Small intestine (tissue), 7 donors: ENCODE data around the gene STARD9. TPM values are rescaled to one million over a fixed set of nuclear protein-coding genes. Genes with fewer than 3 reads are reported as not detected.

Experiments used
- DNase-seq, 2 donors: peaks; one replicate each; pipeline versions ENCODE4 v3.0.0 to v3.0.0-alpha.2; 2013
- FAIRE-seq: peaks from 2 replicates; lab custom pipeline; 2012; peaks lifted over from hg19 to GRCh38; lab: Jason Lieb, UNC
- H3K27ac ChIP-seq, 3 donors: one replicate each; pipeline ENCODE4 v1.5.1; 2013; ENCODE audit warnings: low read length in 2 of 3, mild to moderate bottlenecking in 2 of 3, control low read depth in 1 of 3, inconsistent platforms in 1 of 3, low read depth in 1 of 3, moderate library complexity in 1 of 3
- H3K27me3 ChIP-seq, 3 donors: one replicate each; pipeline ENCODE4 v1.6.1; 2013; ENCODE audit warnings: low read length in 3 of 3, inconsistent platforms in 1 of 3; ENCODE audit not compliant: control insufficient read depth in 3 of 3, insufficient read depth in 3 of 3
- H3K36me3 ChIP-seq, 3 donors: one replicate each; pipeline ENCODE4 v1.6.1; 2013; ENCODE audit warnings: low read length in 3 of 3, inconsistent platforms in 1 of 3, low read depth in 1 of 3, mild to moderate bottlenecking in 1 of 3, moderate library complexity in 1 of 3; ENCODE audit not compliant: control insufficient read depth in 3 of 3, insufficient read depth in 2 of 3
- H3K4me1 ChIP-seq, 3 donors: one replicate each; pipeline ENCODE4 v1.6.1; 2013; ENCODE audit warnings: low read length in 2 of 3, inconsistent platforms in 1 of 3, low read depth in 1 of 3, mild to moderate bottlenecking in 1 of 3, moderate library complexity in 1 of 3; ENCODE audit not compliant: control insufficient read depth in 3 of 3, insufficient read depth in 2 of 3
- H3K4me3 ChIP-seq, 3 donors: one replicate each; pipeline ENCODE4 v1.5.1; 2013; ENCODE audit warnings: low read length in 3 of 3, control low read depth in 1 of 3, inconsistent platforms in 1 of 3, low read depth in 1 of 3, mild to moderate bottlenecking in 1 of 3, moderate library complexity in 1 of 3
- H3K9me3 ChIP-seq, 2 donors: one replicate each; pipeline ENCODE4 v1.6.1; 2013; ENCODE audit warnings: low read depth in 1 of 2, low read length in 1 of 2; ENCODE audit not compliant: control insufficient read depth in 2 of 2, insufficient read depth in 1 of 2
- WGBS, 3 donors: extraction: QIAGEN DNeasy Blood & Tissue Kit; methylation state at CpG; one replicate each; pipeline ENCODE4 v1.1.7; 2013; 5-methylcytosine and 5-hydroxymethylcytosine counted together
- polyA plus RNA-seq, 4 donors: library from polyadenylated mRNA; stranded (reverse) in 3 of 4; unstranded in 1 of 4; fragments of 200-250 nt in 3 of 4; fragments of 120-200 nt in 1 of 4; gene quantifications; one replicate each; pipeline versions ENCODE4 v1.2.1 to v1.2.3, GENCODE V29; 2013
- donor health status: healthy with polysubstance abuse.
- donor health status: control.
- donor health status: control.
- donor health status: Bipolar disorder and iron deficiency.
- donor health status: healthy.

STARD9 gene
- polyA plus RNA-seq, 4 donors: under 0.01 to 5.0 (median 1.9) TPM

DNA sequence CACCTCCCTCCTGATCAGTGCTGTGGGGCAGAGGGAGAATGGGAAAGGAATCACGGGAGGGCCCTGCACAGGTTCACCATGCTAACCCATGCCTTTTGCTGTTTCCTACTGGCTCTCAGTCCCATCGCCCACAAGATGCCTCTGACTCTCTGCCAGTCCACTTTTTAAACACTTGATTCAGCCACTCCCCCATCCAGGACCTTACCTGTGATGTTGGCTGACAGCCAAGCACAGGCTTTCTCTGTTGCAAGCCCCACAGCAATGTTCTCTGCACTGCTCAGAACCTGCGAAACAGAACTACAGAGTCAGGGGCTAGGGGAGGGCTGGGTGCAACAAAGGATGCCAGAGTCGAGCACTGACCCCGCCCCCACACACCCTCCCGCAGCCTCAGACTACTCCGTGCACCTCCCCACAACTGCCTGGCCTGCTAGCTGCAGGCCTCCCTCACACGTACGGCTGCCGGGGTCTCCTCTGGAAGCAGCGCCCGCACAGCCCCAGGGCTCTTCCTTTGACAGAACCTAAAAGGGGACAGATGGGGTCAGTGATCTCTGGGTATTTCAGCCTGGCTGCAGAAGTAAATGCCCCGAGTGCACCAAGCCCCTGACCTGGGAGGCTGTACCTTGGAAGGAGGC lies 152.5 kb downstream of the STARD9 start:
- FAIRE-seq (no peak), DNase-seq (no peak)
- Histone ChIP-seq H3K4me3 (no peak overlapping the region), H3K36me3 (peaks cover 24 to 86% (median 34%) of the 10 kb centered on the region in 3 donors), H3K4me1 (no peaks in the 10 kb centered on the region), H3K27me3 (no peaks in the 10 kb centered on the region), H3K9me3 (no peaks in the 10 kb centered on the region), H3K27ac (no peak overlapping the region)
- 84 to 95% (median 89%) methylated on average over 13 of the region's 13 CpGs for WGBS, 3 donors

GRCh38 chr15:42728560-42728959 lies 153.2 kb downstream of the STARD9 start:
- WGBS, 3 donors: 82 to 95% (median 86%) methylated on average over 5 of the region's 5 CpGs
- H3K36me3 ChIP-seq: peaks cover 26 to 89% (median 34%) of the 10 kb centered on the region in 3 donors
- no peaks in the 10 kb centered on the region for H3K4me1 ChIP-seq
- H3K9me3 ChIP-seq: no peaks in the 10 kb centered on the region
- FAIRE-seq (no peak), DNase-seq (no peak)
- no peak overlapping the region for H3K4me3 ChIP-seq
- no peak overlapping the region for H3K27ac ChIP-seq
- H3K27me3 ChIP-seq: no peaks in the 10 kb centered on the region

DNA sequence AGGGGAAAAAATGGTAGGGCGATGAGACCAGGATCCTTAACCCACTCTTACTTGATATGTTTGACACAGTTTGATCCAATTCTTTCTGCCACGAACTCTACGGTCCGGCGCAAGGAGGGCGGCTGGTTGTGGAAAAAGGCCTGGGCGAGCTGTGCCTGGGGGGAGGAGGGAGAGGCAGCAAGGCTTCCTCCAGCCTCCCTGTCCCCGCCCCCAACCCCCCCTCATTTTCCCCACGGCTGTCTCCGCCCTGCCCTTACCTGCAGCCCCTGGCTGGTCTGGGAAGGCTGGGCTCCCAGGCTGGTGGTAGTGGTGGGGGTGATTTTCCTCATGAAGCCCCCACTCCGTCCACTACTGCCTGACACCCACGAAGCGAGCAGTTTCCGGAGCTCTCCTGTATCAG lies 153.6 kb downstream of the STARD9 start:
- DNase-seq (no peak), FAIRE-seq (no peak)
- peaks cover 25 to 90% (median 34%) of the 10 kb centered on the region in 3 donors for H3K36me3 ChIP-seq
- no peaks in the 10 kb centered on the region for H3K9me3 ChIP-seq
- H3K4me1 ChIP-seq: no peaks in the 10 kb centered on the region
- no peak overlapping the region for H3K4me3 ChIP-seq
- H3K27ac ChIP-seq: no peak overlapping the region
- no peaks in the 10 kb centered on the region for H3K27me3 ChIP-seq
- 88 to 90% (median 90%) methylated on average over 14 of the region's 14 CpGs for WGBS, 3 donors

- WGBS, 3 donors: 94 to 98% (median 97%) methylated on average over 7 of the region's 7 CpGs
Measured at GRCh38 chr15:42729409-42729808, 154.0 kb downstream of the STARD9 start.

DNA sequence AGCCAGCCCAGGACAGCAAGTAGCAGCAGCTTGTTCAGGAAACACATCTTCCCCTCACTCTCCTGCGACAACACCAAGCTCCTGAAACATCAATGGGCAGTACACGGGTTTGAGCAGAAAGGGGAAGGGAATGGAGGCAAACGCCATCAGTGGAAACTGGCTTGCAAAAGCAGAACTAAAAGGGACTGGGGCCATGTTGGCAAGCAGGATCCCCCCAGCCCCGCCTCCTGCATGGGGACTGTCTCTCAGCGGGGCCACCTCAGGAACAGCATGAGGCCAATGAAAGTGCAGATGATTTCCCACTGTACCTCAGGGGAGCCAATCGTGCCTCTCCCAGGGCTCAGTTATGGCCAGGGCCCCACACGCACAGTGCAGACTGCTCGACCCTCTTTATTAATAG lies 154.7 kb downstream of the STARD9 start:
- DNase-seq (no peak), FAIRE-seq (no peak)
- H3K27ac ChIP-seq: no peak overlapping the region
- no peaks in the 10 kb centered on the region for H3K27me3 ChIP-seq
- WGBS, 3 donors: 89 to 93% (median 93%) methylated on average over 8 of the region's 8 CpGs
- peaks cover 19 to 90% (median 25%) of the 10 kb centered on the region in 3 donors for H3K36me3 ChIP-seq
- no peak overlapping the region for H3K4me3 ChIP-seq
- H3K9me3 ChIP-seq: no peaks in the 10 kb centered on the region
- no peaks in the 10 kb centered on the region for H3K4me1 ChIP-seq

More at GRCh38 chr15:42729409-42729808, 154.0 kb downstream of the STARD9 start:
- no peak for FAIRE-seq
- DNase-seq: no peak
- no peaks in the 10 kb centered on the region for H3K9me3 ChIP-seq
- H3K4me3 ChIP-seq: no peak overlapping the region
- no peak overlapping the region for H3K27ac ChIP-seq
- no peaks in the 10 kb centered on the region for H3K27me3 ChIP-seq
- H3K36me3 ChIP-seq: peaks cover 22 to 90% (median 31%) of the 10 kb centered on the region in 3 donors
- H3K4me1 ChIP-seq: no peaks in the 10 kb centered on the region

GRCh38 chr15:42730536-42730935 lies 155.1 kb downstream of the STARD9 start:
- WGBS, 3 donors: 93 to 98% (median 96%) methylated on average over 14 of the region's 14 CpGs
- Histone ChIP-seq H3K9me3 (no peaks in the 10 kb centered on the region), H3K36me3 (peaks cover 19 to 90% (median 21%) of the 10 kb centered on the region in 3 donors), H3K4me1 (no peaks in the 10 kb centered on the region), H3K27ac (no peak overlapping the region), H3K4me3 (no peak overlapping the region), H3K27me3 (no peaks in the 10 kb centered on the region)
- FAIRE-seq (no peak), DNase-seq (no peak)

DNA sequence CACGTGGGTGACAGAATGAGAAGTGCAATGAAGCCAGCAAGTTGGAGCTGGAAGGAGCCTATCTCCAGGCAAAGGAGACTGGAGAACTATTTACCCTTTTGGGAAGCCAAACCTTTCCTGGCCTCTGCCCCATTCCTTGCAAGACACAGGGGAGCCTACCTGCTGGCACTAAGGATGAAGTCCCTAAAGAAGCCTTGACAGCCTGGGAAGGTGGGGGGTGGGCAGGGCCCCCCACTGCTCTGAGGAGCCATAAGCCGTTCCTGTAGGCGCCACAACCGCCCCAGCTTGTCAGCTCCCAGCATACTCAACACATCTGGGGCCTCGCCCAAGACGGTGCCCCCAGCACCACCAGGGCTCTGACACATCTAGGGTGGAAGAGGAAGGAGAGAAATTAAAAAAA lies 156.1 kb downstream of the STARD9 start:
- WGBS, 3 donors: 85 to 94% (median 91%) methylated on average over 6 of the region's 6 CpGs
- Histone ChIP-seq H3K27me3 (no peaks in the 10 kb centered on the region), H3K4me3 (no peak overlapping the region), H3K9me3 (no peaks in the 10 kb centered on the region), H3K4me1 (peaks cover 0 to 3% (median 0%) of the 10 kb centered on the region in 3 donors), H3K27ac (no peak overlapping the region), H3K36me3 (peaks cover 16 to 84% (median 17%) of the 10 kb centered on the region in 3 donors)
- FAIRE-seq (no peak), DNase-seq (no peak)

GRCh38 chr15:42732095-42732827 lies 156.9 kb downstream of the STARD9 start:
- Histone ChIP-seq H3K27ac (no peak overlapping the region), H3K4me1 (peaks cover 0 to 5% (median 0%) of the 10 kb centered on the region in 3 donors), H3K36me3 (peaks cover 13 to 84% (median 15%) of the 10 kb centered on the region in 3 donors), H3K27me3 (no peaks in the 10 kb centered on the region), H3K4me3 (no peak overlapping the region), H3K9me3 (no peaks in the 10 kb centered on the region)
- DNase-seq (no peak), FAIRE-seq (no peak)
- WGBS, 3 donors: 89 to 91% (median 90%) methylated on average over 15 of the region's 15 CpGs
